HepG2 (cell line): ENCODE data around the gene COL2A1. TPM values are rescaled to one million over a fixed set of nuclear protein-coding genes. Genes with fewer than 3 reads are reported as not detected.

Experiments
- ATAC-seq: fragments of 200-7000 bp; cut with Tn5 transposase; 3 replicates; pipeline ENCODE4 v1.9.1; 2020; ENCODE audit warnings: mild to moderate bottlenecking, moderate library complexity
- BruUV-seq: library from RNA; stranded (reverse); fragments of 400-500 nt; replicated peaks from 2 replicates; lab custom pipeline; 2021; lab: Mats Ljungman, UMichigan
- CTCF ChIA-PET: fragments of 300-600 bp; formaldehyde crosslinking; extraction: SDS; loops from one replicate; lab custom pipeline; 2021; ENCODE audit warnings: low total read pairs, inconsistent platforms, low intra/inter-chr PET ratio; lab: Yijun Ruan, JAX
- POLR2A ChIA-PET: fragments of 350-600 bp; sonication (Branson Sonifier 250); formaldehyde crosslinking; loops from one replicate; lab custom pipeline; 2020; ENCODE audit warnings: antibody characterized with exemption, inconsistent platforms; lab: Yijun Ruan, JAX
- DNase-seq: peaks from one replicate; pipeline ENCODE4 v3.0.0-alpha.2; 2015; ENCODE audit warnings: low spot score
- FAIRE-seq: peaks from 3 replicates; lab custom pipeline; 2011; peaks lifted over from hg19 to GRCh38; lab: Jason Lieb, UNC
- H2AFZ ChIP-seq: one replicate; pipeline ENCODE4 v1.6.1; 2011; ENCODE audit warnings: low read length, inconsistent platforms
- H3K27ac ChIP-seq: fragments of 300-600 bp; 3 replicates; pipeline ENCODE4 v1.8.0; 2011; ENCODE audit warnings: mixed run types, mild to moderate bottlenecking, mixed read lengths, low read length, inconsistent platforms; ENCODE audit not compliant: insufficient read depth; ENCODE audit errors: extremely low read length
- H3K27me3 ChIP-seq, 2 experiments: fragments of 200-600 bp in 1 of 2; 2 replicates in 1 of 2; 3 replicates in 1 of 2; pipeline versions ENCODE4 v1.6.0 to v1.8.0; 2011; ENCODE audit warnings: low read length in 2 of 2, mild to moderate bottlenecking in 2 of 2, moderate library complexity in 2 of 2, inconsistent platforms in 1 of 2; ENCODE audit not compliant: insufficient read depth in 2 of 2, control insufficient read depth in 1 of 2
- H3K36me3 ChIP-seq, 2 experiments: fragments of 200-600 bp in 1 of 2; replicated peaks in 1 of 2; 2 replicates in 1 of 2; 3 replicates in 1 of 2; pipeline versions ENCODE4 v1.5.1 to v1.8.0; 2011; ENCODE audit warnings: low read length in 2 of 2, inconsistent platforms in 1 of 2; ENCODE audit not compliant: insufficient read depth in 2 of 2, control insufficient read depth in 1 of 2
- H3K4me1 ChIP-seq: 2 replicates; pipeline ENCODE4 v1.5.1; 2012; ENCODE audit warnings: low read length, inconsistent platforms; ENCODE audit not compliant: insufficient read depth
- H3K4me2 ChIP-seq: 2 replicates; pipeline ENCODE4 v1.6.0; 2011; ENCODE audit warnings: low read depth, low read length, inconsistent platforms
- H3K4me3 ChIP-seq, 3 experiments: fragments of 200-600 bp in 1 of 3; sonication (generic), shearing (Covaris generic) in 1 of 3; replicated peaks in 1 of 3; 2 replicates each; pipeline ENCODE4 v1.5.1; 2011 to 2016; ENCODE audit warnings: low read length in 3 of 3, inconsistent platforms in 2 of 3, low read depth in 2 of 3, mild to moderate bottlenecking in 2 of 3, control low read depth in 1 of 3, mixed read lengths in 1 of 3; ENCODE audit not compliant: insufficient read depth in 1 of 3
- H3K79me2 ChIP-seq: one replicate; pipeline ENCODE4 v1.6.1; 2011; ENCODE audit warnings: low read length, inconsistent platforms; ENCODE audit not compliant: insufficient read depth
- H3K9ac ChIP-seq: 2 replicates; pipeline ENCODE4 v1.6.0; 2011; ENCODE audit warnings: mild to moderate bottlenecking, low read depth, low read length, inconsistent platforms; ENCODE audit not compliant: insufficient read depth
- H3K9me3 ChIP-seq: 2 replicates; pipeline ENCODE4 v1.5.1; 2012; ENCODE audit warnings: mild to moderate bottlenecking, low read length
- H4K20me1 ChIP-seq: 2 replicates; pipeline ENCODE4 v1.6.0; 2011; ENCODE audit warnings: inconsistent platforms, mild to moderate bottlenecking, low read length, moderate library complexity; ENCODE audit not compliant: insufficient read depth
- ARID2 ChIP-seq: sonication (generic); formaldehyde crosslinking; IDR thresholded peaks from 2 replicates; pipeline ENCODE4 v1.8.1; 2022; ENCODE audit warnings: mild to moderate bottlenecking, missing genetic modification reagents, borderline replicate concordance
- ATF7 ChIP-seq, 2 experiments: fragments of 450-650 bp in 1 of 2; sonication (generic) in 1 of 2; formaldehyde crosslinking in 1 of 2; IDR thresholded peaks; 2 replicates each; pipeline versions ENCODE4 v1.4.0 to v1.6.1; 2016 to 2020; ENCODE audit warnings: antibody characterized with exemption in 1 of 2, mild to moderate bottlenecking in 1 of 2, missing genetic modification reagents in 1 of 2
- BCL3 ChIP-seq: sonication (generic); formaldehyde crosslinking; IDR thresholded peaks from 2 replicates; pipeline ENCODE4 v1.5.1; 2020; ENCODE audit warnings: mild to moderate bottlenecking, missing genetic modification reagents, moderate library complexity
- CCAR2 ChIP-seq: fragments of 200-400 bp; formaldehyde crosslinking; optimal IDR thresholded peaks from 2 replicates; pipeline ENCODE3; 2018; ENCODE audit warnings: low read depth, mild to moderate bottlenecking, low read length, moderate library complexity
- DNMT3B ChIP-seq: conservative IDR thresholded peaks from 2 replicates; pipeline ENCODE4 v1.6.1; 2016; ENCODE audit warnings: missing biosample characterization, control low read depth
- HOXA5 ChIP-seq: sonication (generic); formaldehyde crosslinking; IDR thresholded peaks from 2 replicates; pipeline ENCODE4 v1.4.0; 2020; ENCODE audit warnings: missing genetic modification reagents
- MED1 ChIP-seq: sonication (generic); formaldehyde crosslinking; IDR thresholded peaks from 2 replicates; pipeline ENCODE4 v1.4.0; 2020; ENCODE audit warnings: missing genetic modification reagents
- MTF2 ChIP-seq: sonication (generic); formaldehyde crosslinking; IDR thresholded peaks from 2 replicates; pipeline ENCODE4 v1.5.0; 2020; ENCODE audit warnings: missing genetic modification reagents, borderline replicate concordance
- SKIL ChIP-seq: sonication (generic); formaldehyde crosslinking; IDR thresholded peaks from 2 replicates; pipeline ENCODE4 v1.8.0; 2022; ENCODE audit warnings: missing genetic modification reagents, mild to moderate bottlenecking, moderate library complexity, borderline replicate concordance
- TRIM24 ChIP-seq: sonication (generic); formaldehyde crosslinking; IDR thresholded peaks from 2 replicates; pipeline ENCODE4 v1.8.0; 2022; ENCODE audit warnings: mild to moderate bottlenecking, missing genetic modification reagents
- ZFP82 ChIP-seq: sonication (generic); formaldehyde crosslinking; IDR thresholded peaks from 2 replicates; pipeline ENCODE4 v1.5.1; 2020; ENCODE audit warnings: mild to moderate bottlenecking, missing genetic modification reagents, borderline replicate concordance
- ZNF136 ChIP-seq: sonication (generic); formaldehyde crosslinking; IDR thresholded peaks from 2 replicates; pipeline ENCODE4 v1.8.1; 2022; ENCODE audit warnings: low read depth, mild to moderate bottlenecking, moderate library complexity, missing genetic modification reagents
- ZNF749 ChIP-seq: sonication (generic); formaldehyde crosslinking; IDR thresholded peaks from 2 replicates; pipeline ENCODE4 v1.8.0; 2022; ENCODE audit warnings: mild to moderate bottlenecking, missing genetic modification reagents, moderate library complexity, borderline replicate concordance
- ZNF768 ChIP-seq: sonication (generic); formaldehyde crosslinking; IDR thresholded peaks from 2 replicates; pipeline ENCODE4 v1.4.0; 2020; ENCODE audit warnings: missing genetic modification reagents
- WGBS: methylation state at CpG from one replicate; pipeline ENCODE4 v1.1.6; 2017; ENCODE audit warnings: low lambda C conversion rate; 5-methylcytosine and 5-hydroxymethylcytosine counted together
- in situ Hi-C: cut with HindIII; loops from 2 replicates; pipeline ENCODE4 v1.10.0; 2017; ENCODE audit warnings: low pct_unique_long_range_greater_than_20kb; ENCODE audit not compliant: extremely low pct_ligation_motif_present
- intact Hi-C: fragments of 100-400 bp; cut with micrococcal nuclease; formaldehyde crosslinking; loops from one replicate; pipeline ENCODE4 v1.10.0; 2022; ENCODE audit not compliant: unreplicated experiment
- polyA plus RNA-seq, 8 experiments: library from polyadenylated mRNA; depleted of rRNA in 3 of 8; stranded (reverse) in 7 of 8; unstranded in 1 of 8; fragments of >200 nt; fragmentation: Illumina TruSeq in 4 of 8; extraction: Trizol in 4 of 8; gene quantifications; 2 replicates each; pipeline versions ENCODE4 v1.2.1 to v1.2.3, GENCODE V29; 2011 to 2016; ENCODE audit warnings: low read depth in 4 of 8, missing spikeins in 1 of 8, mixed read lengths in 1 of 8; ENCODE audit not compliant: insufficient read depth in 1 of 8
- total RNA-seq, 5 experiments: library from RNA; depleted of rRNA; stranded (reverse); fragments of >200 nt; fragmentation: Illumina TruSeq; extraction: Trizol; gene quantifications; 2 replicates each; pipeline ENCODE4 v1.2.3, GENCODE V29; 2016; ENCODE audit warnings: low read depth in 1 of 5
- TF ChIP-seq, protein P1 (sequence below): sonication (generic); formaldehyde crosslinking; IDR thresholded peaks from 2 replicates; pipeline ENCODE4 v1.8.1; 2022; ENCODE audit warnings: low read depth, mild to moderate bottlenecking, missing genetic modification reagents

Gene COL2A1
- total and polyA plus RNA-seq, 2 of the 13 experiments (the other 11 are each of a cell fraction or from before 2014, with no cell fraction given), result 7.4 to 38.3 TPM

- peak overlapping the region; percentile 12 to 64 (median 38); a peak in 3 of 6 replicates for H3K4me3 ChIP-seq
- peaks cover 53% of the 10 kb centered on the region for H3K4me1 ChIP-seq
- H3K27ac ChIP-seq, result no peak overlapping the region
- no peaks in the 10 kb centered on the region for H3K36me3 ChIP-seq
- H3K79me2 ChIP-seq, result no peaks in the 10 kb centered on the region
- intact Hi-C loops, result loop anchor here (2.0 to 10.0 kb wide), 2 partner anchors 60 to 102 kb away; partner anchors contain the start of gene SENP1
- DNase-seq (no peak), ATAC-seq (no peak), FAIRE-seq (no peak)
- POLR2A ChIA-PET, result no interaction called here
- CTCF ChIA-PET, result no interaction called here
- peak overlapping the region; percentile 73 for H3K4me2 ChIP-seq
- peaks cover 6 to 53% of the 10 kb centered on the region in 2 experiments for H3K27me3 ChIP-seq
- in situ Hi-C loops, result no loop called here
- TF ChIP-seq DNMT3B (CRISPR knock-in tag) (no peak), ZNF768 (CRISPR knock-in tag) (no peak), BCL3 (CRISPR knock-in tag) (no peak), ATF7 (IDR thresholded peaks at IDR 0.05) (no peak), ATF7 (CRISPR knock-in tag; IDR thresholded peaks at IDR 0.05) (no peak), ZNF749 (CRISPR knock-in tag) (no peak), SKIL (CRISPR knock-in tag) (no peak), MED1 (CRISPR knock-in tag) (no peak), ARID2 (CRISPR knock-in tag) (no peak), ZFP82 (CRISPR knock-in tag) (no peak), TRIM24 (CRISPR knock-in tag) (no peak), CCAR2 (no peak), ZNF136 (CRISPR knock-in tag) (no peak), HOXA5 (CRISPR knock-in tag) (no peak), MTF2 (CRISPR knock-in tag) (0 out of 2 replicates have a peak, but pooled peaks have one; percentile 14)
- TF ChIP-seq, protein P1, sequence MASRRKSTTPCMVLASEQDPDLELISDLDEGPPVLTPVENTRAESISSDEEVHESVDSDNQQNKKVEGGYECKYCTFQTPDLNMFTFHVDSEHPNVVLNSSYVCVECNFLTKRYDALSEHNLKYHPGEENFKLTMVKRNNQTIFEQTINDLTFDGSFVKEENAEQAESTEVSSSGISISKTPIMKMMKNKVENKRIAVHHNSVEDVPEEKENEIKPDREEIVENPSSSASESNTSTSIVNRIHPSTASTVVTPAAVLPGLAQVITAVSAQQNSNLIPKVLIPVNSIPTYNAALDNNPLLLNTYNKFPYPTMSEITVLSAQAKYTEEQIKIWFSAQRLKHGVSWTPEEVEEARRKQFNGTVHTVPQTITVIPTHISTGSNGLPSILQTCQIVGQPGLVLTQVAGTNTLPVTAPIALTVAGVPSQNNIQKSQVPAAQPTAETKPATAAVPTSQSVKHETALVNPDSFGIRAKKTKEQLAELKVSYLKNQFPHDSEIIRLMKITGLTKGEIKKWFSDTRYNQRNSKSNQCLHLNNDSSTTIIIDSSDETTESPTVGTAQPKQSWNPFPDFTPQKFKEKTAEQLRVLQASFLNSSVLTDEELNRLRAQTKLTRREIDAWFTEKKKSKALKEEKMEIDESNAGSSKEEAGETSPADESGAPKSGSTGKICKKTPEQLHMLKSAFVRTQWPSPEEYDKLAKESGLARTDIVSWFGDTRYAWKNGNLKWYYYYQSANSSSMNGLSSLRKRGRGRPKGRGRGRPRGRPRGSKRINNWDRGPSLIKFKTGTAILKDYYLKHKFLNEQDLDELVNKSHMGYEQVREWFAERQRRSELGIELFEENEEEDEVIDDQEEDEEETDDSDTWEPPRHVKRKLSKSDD, result 0 out of 2 replicates have a peak, but pooled peaks have one; percentile 19
- 1% methylated on average over 13 of the region's 13 CpGs for WGBS
- no peak overlapping the region for H3K9ac ChIP-seq
- BruUV-seq, result no TSS peak
- H2AFZ ChIP-seq, result no peak overlapping the region
- no peaks in the 10 kb centered on the region for H3K9me3 ChIP-seq
- no peaks in the 10 kb centered on the region for H4K20me1 ChIP-seq
Observed at GRCh38 chr12:48002414-48002730, 1.9 kb downstream of the COL2A1 start.
